ENCODE results near the gene IGSF3.
"Not testable (repeated sequence)": the region's sequence is repeated elsewhere in the genome, so short reads cannot be mapped to it uniquely, and the experiment has no call there.

Gene IGSF3

DNA sequence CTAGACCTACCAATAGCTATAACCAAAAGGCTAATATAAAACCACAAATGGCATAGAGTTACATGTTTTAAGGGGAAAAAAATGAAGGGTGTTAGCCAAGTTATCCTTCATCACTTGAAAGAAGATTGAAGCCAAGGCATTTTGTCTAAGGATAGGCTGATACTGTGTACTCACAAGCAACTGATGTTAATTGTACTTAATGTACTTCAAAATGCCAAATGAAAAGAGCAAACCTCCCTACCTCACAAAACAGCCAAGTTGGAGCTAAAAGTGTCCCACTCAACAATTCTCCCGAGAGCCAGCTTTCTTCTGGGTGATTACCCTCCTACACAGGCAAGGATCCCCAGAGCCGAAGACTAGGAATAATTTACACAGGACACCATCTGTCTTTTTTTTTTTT is 4.4 kb upstream of the IGSF3 start:
- Histone ChIP-seq H3K36me3 (ENCODE audit: insufficient read depth, low read depth, low read length) (no peaks in the 10 kb centered on the region), H3K27ac (ENCODE audit: low read length) (no peak overlapping the region), H3K4me1 (ENCODE audit: insufficient read depth, low read length) (no peaks in the 10 kb centered on the region), H3K9ac (ENCODE audit: low read depth, low read length) (no peak overlapping the region), H3K4me3 (ENCODE audit: low read length) (no peak overlapping the region), H3K27me3 (ENCODE audit: insufficient read depth, low read length) (peaks cover 3% of the 10 kb centered on the region), H3K9me3 (ENCODE audit: insufficient read depth, low read depth, low read length) (no peaks in the 10 kb centered on the region)

- H3K9me3 ChIP-seq (ENCODE audit: insufficient read depth, low read depth, low read length): no peaks in the 10 kb centered on the region
- peaks cover 3% of the 10 kb centered on the region; the same call in 1 of the 2 replicates for H3K4me1 ChIP-seq (ENCODE audit: insufficient read depth, low read length)
- no peak overlapping the region for H3K4me3 ChIP-seq (ENCODE audit: low read length)
- H3K36me3 ChIP-seq (ENCODE audit: insufficient read depth, low read depth, low read length): no peaks in the 10 kb centered on the region
- peaks cover 10% of the 10 kb centered on the region for H3K27me3 ChIP-seq (ENCODE audit: insufficient read depth, low read length)
- no peak overlapping the region for H3K9ac ChIP-seq (ENCODE audit: low read depth, low read length)
- no peak overlapping the region for H3K27ac ChIP-seq (ENCODE audit: low read length)
Observed at GRCh38 chr1:116671072-116671760, 3.7 kb upstream of the IGSF3 start.

DNA sequence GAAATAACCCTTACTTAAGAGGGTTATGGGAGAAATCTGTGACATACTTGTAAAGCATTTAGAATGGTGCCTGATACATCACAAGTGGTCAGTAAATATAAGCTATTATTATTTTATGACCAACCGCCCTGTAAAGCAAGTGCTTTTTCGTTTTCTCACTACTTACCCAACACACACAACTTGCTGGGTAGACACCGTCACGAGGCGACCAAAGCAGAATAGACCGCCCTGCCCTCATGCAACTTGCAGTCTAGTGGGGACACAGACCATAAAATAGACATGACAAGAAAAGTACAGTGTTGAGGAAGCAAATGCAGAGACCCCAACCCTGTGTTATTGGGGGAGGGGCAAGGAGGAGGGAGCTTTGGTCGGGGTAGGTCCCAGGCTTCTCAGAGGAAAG is 744 bp upstream of the IGSF3 start:
- no peaks in the 10 kb centered on the region for H3K9me3 ChIP-seq (ENCODE audit: insufficient read depth, low read depth, low read length)
- peaks cover 22% of the 10 kb centered on the region for H3K27me3 ChIP-seq (ENCODE audit: insufficient read depth, low read length)
- H3K27ac ChIP-seq (ENCODE audit: low read length): no peak overlapping the region
- peak overlapping the region; percentile 87 for H3K4me3 ChIP-seq (ENCODE audit: low read length)
- peak overlapping the region; percentile 52; the same call in 1 of the 2 replicates for H3K9ac ChIP-seq (ENCODE audit: low read depth, low read length)
- H3K36me3 ChIP-seq (ENCODE audit: insufficient read depth, low read depth, low read length): peaks cover 6% of the 10 kb centered on the region; the same call in 1 of the 2 replicates
- peaks cover 3% of the 10 kb centered on the region; the same call in 1 of the 2 replicates for H3K4me1 ChIP-seq (ENCODE audit: insufficient read depth, low read length)

DNA sequence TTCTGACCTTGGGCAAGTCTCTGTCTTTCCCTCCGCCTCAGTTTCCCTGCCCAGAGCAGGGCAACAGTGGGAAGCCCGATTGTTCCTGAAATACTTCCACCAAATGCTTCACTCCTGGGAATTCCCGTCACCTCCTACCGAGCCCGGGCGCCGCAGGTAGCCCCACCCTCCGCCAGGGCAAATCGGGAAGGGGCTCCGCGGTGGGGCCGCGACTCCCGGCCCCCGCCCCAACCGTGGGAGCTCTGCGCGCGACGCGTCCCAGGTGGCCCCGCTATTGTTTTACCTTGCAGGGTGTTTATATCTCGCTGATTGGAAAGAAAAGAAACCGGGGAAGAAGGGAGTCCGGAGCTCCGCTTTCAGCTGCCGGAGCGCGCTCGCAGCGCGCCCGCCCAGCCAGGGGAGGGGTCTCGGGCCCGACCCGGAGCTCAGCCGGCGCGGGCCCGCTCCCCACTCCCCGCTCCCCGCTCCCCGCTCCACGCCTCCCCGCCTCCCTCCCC is 407 bp downstream of the IGSF3 start:
- no peak overlapping the region for H3K27ac ChIP-seq (ENCODE audit: low read length)
- no peaks in the 10 kb centered on the region for H3K9me3 ChIP-seq (ENCODE audit: insufficient read depth, low read depth, low read length)
- peak overlapping the region; percentile 65; the same call in 1 of the 2 replicates for H3K9ac ChIP-seq (ENCODE audit: low read depth, low read length)
- H3K4me3 ChIP-seq (ENCODE audit: low read length): peak overlapping the region; percentile 87
- H3K27me3 ChIP-seq (ENCODE audit: insufficient read depth, low read length): peaks cover 22% of the 10 kb centered on the region
- H3K36me3 ChIP-seq (ENCODE audit: insufficient read depth, low read depth, low read length): peaks cover 6% of the 10 kb centered on the region; the same call in 1 of the 2 replicates
- peaks cover 3% of the 10 kb centered on the region; the same call in 1 of the 2 replicates for H3K4me1 ChIP-seq (ENCODE audit: insufficient read depth, low read length)

DNA sequence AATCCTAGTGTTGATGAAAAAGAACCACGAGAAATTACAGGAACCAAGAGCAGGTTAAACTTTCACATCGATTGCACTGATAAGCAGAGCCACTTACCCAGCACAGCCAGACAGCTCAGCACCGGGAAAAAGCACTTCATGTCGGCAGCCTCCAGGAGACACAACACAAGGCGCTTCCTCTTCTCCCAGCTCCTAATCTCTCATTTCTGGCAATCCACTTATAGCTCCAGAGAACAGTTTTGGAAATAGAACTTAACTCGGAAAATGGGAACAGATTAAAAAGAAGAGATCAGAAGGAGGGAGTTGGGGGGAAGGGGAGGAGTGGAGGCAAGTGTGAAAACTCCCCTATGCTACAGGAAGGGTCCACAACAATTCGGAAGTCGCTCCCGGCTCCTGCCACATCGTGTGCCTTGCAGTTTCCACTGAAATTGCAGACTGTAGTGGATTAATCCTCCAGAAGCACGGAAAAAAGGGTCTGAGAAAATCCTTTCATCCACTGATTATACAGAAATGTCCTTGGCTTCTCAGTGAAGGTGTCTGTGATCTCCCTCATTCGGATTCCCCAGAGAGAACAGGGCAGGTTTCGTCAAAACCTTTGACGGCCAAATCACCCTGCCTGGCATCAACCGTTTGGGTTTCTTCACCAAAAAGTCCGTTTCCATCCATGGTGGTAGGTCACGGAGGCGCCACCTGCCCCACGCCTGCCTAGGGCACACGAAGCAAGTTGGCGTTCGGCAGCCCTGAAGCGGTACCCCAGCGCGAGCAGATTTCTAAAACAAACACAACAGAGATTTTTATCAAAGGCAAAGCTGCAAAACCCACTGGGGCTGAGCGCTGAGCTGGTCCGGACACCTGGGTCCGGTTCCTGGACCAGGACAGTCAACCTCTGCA is 1.1 kb downstream of the IGSF3 start:
- H3K9ac ChIP-seq (ENCODE audit: low read depth, low read length): peak overlapping the region; percentile 65; the same call in 1 of the 2 replicates
- H3K27me3 ChIP-seq (ENCODE audit: insufficient read depth, low read length): peaks cover 22% of the 10 kb centered on the region

GRCh38 chr1:116664978-116665371 is 2.6 kb downstream of the IGSF3 start:
- H3K9ac ChIP-seq (ENCODE audit: low read depth, low read length): no peak overlapping the region
- peaks cover 22% of the 10 kb centered on the region for H3K27me3 ChIP-seq (ENCODE audit: insufficient read depth, low read length)
- no peak overlapping the region for H3K4me3 ChIP-seq (ENCODE audit: low read length)
- H3K9me3 ChIP-seq (ENCODE audit: insufficient read depth, low read depth, low read length): no peaks in the 10 kb centered on the region
- H3K36me3 ChIP-seq (ENCODE audit: insufficient read depth, low read depth, low read length): peaks cover 6% of the 10 kb centered on the region; the same call in 1 of the 2 replicates
- peaks cover 3% of the 10 kb centered on the region; the same call in 1 of the 2 replicates for H3K4me1 ChIP-seq (ENCODE audit: insufficient read depth, low read length)
- no peak overlapping the region for H3K27ac ChIP-seq (ENCODE audit: low read length)

More for the DNA sequence above, 1.1 kb downstream of the IGSF3 start:
- Histone ChIP-seq H3K4me1 (ENCODE audit: insufficient read depth, low read length) (peaks cover 3% of the 10 kb centered on the region; the same call in 1 of the 2 replicates), H3K9me3 (ENCODE audit: insufficient read depth, low read depth, low read length) (no peaks in the 10 kb centered on the region), H3K4me3 (ENCODE audit: low read length) (peak overlapping the region; percentile 87), H3K36me3 (ENCODE audit: insufficient read depth, low read depth, low read length) (peaks cover 6% of the 10 kb centered on the region; the same call in 1 of the 2 replicates), H3K27ac (ENCODE audit: low read length) (no peak overlapping the region)

DNA sequence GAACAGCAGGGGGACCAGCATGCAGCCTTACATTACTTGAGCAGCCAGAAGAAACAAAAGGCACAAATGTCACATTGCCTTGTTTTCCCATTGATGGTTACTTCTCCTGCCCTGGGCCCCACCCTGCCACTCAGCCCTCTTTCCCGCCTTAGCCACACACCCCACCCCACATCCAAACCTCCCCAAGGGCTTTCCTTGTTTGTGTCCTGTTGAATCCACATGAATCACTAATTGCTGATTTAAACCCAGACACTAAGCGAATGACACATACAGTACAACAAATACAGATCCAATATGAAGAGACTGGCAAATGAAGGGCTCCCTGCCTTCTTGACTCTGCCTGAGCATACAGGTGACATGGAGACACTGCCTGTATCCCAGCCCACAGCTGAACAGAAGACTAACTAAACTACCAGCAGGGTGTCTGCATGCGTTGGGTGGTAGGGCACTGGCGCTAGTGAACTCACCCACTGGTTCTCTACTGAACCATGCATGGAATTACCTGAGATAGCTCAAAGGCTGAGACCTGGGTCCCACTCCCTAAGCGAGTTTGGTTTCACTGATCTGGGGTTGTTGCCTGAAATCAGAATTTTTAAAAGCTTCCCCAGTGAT is 3.1 kb downstream of the IGSF3 start:
- Histone ChIP-seq H3K9ac (ENCODE audit: low read depth, low read length) (no peak overlapping the region), H3K27me3 (ENCODE audit: insufficient read depth, low read length) (peaks cover 22% of the 10 kb centered on the region), H3K9me3 (ENCODE audit: insufficient read depth, low read depth, low read length) (no peaks in the 10 kb centered on the region), H3K4me1 (ENCODE audit: insufficient read depth, low read length) (peaks cover 3% of the 10 kb centered on the region; the same call in 1 of the 2 replicates), H3K27ac (ENCODE audit: low read length) (no peak overlapping the region), H3K4me3 (ENCODE audit: low read length) (no peak overlapping the region), H3K36me3 (ENCODE audit: insufficient read depth, low read depth, low read length) (peaks cover 6% of the 10 kb centered on the region; the same call in 1 of the 2 replicates)

DNA sequence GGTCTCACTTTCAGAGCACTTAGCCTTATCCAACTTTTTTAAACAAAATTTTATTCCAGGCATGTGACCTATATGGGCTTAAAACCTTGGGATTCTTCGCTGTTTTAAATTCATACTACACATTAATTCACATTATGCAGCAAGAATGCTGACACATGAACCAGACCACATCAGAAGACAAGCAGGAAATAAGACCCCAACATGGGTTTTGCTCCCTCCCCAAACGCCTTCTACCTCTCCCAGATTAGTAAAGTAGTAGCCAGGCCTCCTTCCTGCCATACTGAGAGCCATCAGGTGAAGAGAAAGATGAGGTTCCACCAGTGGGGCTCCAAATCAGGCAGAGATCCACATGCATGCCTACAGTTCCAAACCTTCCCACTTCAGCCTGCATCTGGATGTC is 3.7 kb downstream of the IGSF3 start:
- H3K9ac ChIP-seq (ENCODE audit: low read depth, low read length): no peak overlapping the region
- peaks cover 6% of the 10 kb centered on the region; the same call in 1 of the 2 replicates for H3K36me3 ChIP-seq (ENCODE audit: insufficient read depth, low read depth, low read length)
- H3K4me1 ChIP-seq (ENCODE audit: insufficient read depth, low read length): peaks cover 3% of the 10 kb centered on the region; the same call in 1 of the 2 replicates
- H3K9me3 ChIP-seq (ENCODE audit: insufficient read depth, low read depth, low read length): no peaks in the 10 kb centered on the region
- no peak overlapping the region for H3K27ac ChIP-seq (ENCODE audit: low read length)
- H3K27me3 ChIP-seq (ENCODE audit: insufficient read depth, low read length): peaks cover 22% of the 10 kb centered on the region
- no peak overlapping the region for H3K4me3 ChIP-seq (ENCODE audit: low read length)

- H3K27ac ChIP-seq (ENCODE audit: low read length): no peak overlapping the region
- H3K4me1 ChIP-seq (ENCODE audit: insufficient read depth, low read length): peaks cover 3% of the 10 kb centered on the region; the same call in 1 of the 2 replicates
- H3K36me3 ChIP-seq (ENCODE audit: insufficient read depth, low read depth, low read length): peaks cover 6% of the 10 kb centered on the region; the same call in 1 of the 2 replicates
- no peak overlapping the region for H3K4me3 ChIP-seq (ENCODE audit: low read length)
- peaks cover 17% of the 10 kb centered on the region for H3K27me3 ChIP-seq (ENCODE audit: insufficient read depth, low read length)
- no peaks in the 10 kb centered on the region for H3K9me3 ChIP-seq (ENCODE audit: insufficient read depth, low read depth, low read length)
- H3K9ac ChIP-seq (ENCODE audit: low read depth, low read length): no peak overlapping the region
Observed at GRCh38 chr1:116661633-116662032, 5.9 kb downstream of the IGSF3 start.

DNA sequence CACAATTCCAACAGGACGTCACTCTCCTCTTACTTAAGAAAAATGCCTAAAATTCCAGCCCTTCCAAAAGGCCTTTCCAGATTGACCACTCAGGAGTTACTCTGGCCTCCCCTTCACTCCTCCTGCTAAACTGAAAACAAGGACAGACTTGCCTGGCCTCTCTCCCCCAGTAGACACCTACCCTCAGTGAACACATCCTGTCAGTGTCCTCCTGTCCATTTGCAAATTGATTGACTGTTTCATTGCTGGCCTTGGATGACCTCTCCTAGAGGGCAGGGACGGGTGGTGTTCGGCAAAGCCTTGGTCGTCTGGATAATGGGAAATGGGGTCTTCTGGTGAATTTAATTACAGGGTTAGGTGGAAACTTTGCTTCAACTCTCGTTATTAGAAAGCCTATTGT is 8.9 kb downstream of the IGSF3 start:
- not testable (repeated sequence) for H3K4me1 ChIP-seq (ENCODE audit: insufficient read depth, low read length); H3K9ac ChIP-seq (ENCODE audit: low read depth, low read length); H3K9me3 ChIP-seq (ENCODE audit: insufficient read depth, low read depth, low read length); H3K36me3 ChIP-seq (ENCODE audit: insufficient read depth, low read depth, low read length); H3K27me3 ChIP-seq (ENCODE audit: insufficient read depth, low read length); H3K27ac ChIP-seq (ENCODE audit: low read length); H3K4me3 ChIP-seq (ENCODE audit: low read length)

DNA sequence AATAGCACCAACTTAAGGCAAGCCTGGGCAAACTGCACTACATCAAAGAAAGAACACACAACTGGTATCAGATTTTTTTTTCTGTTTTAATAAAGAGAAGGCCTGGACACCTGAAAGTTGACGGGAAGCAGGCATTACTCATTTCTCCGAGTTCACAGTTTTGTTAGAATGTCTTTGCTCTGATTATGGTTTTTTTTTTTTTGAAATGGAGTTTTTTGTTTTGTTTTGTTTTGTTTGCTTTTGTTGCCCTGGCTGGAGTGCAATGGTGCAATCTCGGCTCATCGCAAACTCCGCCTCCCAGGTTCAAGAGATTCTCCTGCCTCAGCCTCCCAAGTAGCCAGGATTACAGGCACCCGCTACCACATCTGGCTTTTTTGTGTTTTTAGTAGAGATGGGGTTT is 9.7 kb downstream of the IGSF3 start:
- H3K9ac ChIP-seq (ENCODE audit: low read depth, low read length); H3K4me3 ChIP-seq (ENCODE audit: low read length): not testable (repeated sequence)

More for the DNA sequence above, 9.7 kb downstream of the IGSF3 start:
- not testable (repeated sequence) for H3K4me1 ChIP-seq (ENCODE audit: insufficient read depth, low read length); H3K27me3 ChIP-seq (ENCODE audit: insufficient read depth, low read length); H3K36me3 ChIP-seq (ENCODE audit: insufficient read depth, low read depth, low read length); H3K9me3 ChIP-seq (ENCODE audit: insufficient read depth, low read depth, low read length); H3K27ac ChIP-seq (ENCODE audit: low read length)
